ENCODE results near the gene AP5S1. TPM values are rescaled to one million over a fixed set of nuclear protein-coding genes. Genes with fewer than 3 reads are reported as not detected.

The AP5S1 gene
- total RNA-seq = 14.4 and 22.5 TPM in 2 replicates

- DNase-seq (ENCODE audit: low read depth) = no peak
- peak; percentile 87 for TF ChIP-seq CTCF (conservative IDR thresholded peaks at IDR 0.05; ENCODE audit: low read depth, low read length)
- peak within 1 kb of the TSS; percentile 74 for H3K4me3 ChIP-seq (ENCODE audit: low read depth, low read length)
Observed at GRCh38 chr20:3820048-3820900, at the start of gene AP5S1. TSS of gene AP5S1 (plus strand) at chr20:3820547. CDS start at chr20:3822118, 1,571 bp downstream.

- H3K4me3 ChIP-seq (ENCODE audit: low read depth, low read length) = no peak overlapping the region
- TF ChIP-seq CTCF (conservative IDR thresholded peaks at IDR 0.05; ENCODE audit: low read depth, low read length) = no peak
- DNase-seq (ENCODE audit: low read depth) = no peak
Observed at GRCh38 chr20:3771552-3772058, 48.7 kb upstream of the AP5S1 start.

GRCh38 chr20:3775457-3776108 is 44.8 kb upstream of the AP5S1 start:
- DNase-seq (ENCODE audit: low read depth) = no peak
- no peak for TF ChIP-seq CTCF (conservative IDR thresholded peaks at IDR 0.05; ENCODE audit: low read depth, low read length)
- H3K4me3 ChIP-seq (ENCODE audit: low read depth, low read length) = no peak overlapping the region

- H3K4me3 ChIP-seq (ENCODE audit: low read depth, low read length) = peak overlapping the region; percentile 57
- no peak for DNase-seq (ENCODE audit: low read depth)
- TF ChIP-seq CTCF (conservative IDR thresholded peaks at IDR 0.05; ENCODE audit: low read depth, low read length) = no peak
Observed at GRCh38 chr20:3777381-3777715, 43.0 kb upstream of the AP5S1 start.

- peak overlapping the region; percentile 57 for H3K4me3 ChIP-seq (ENCODE audit: low read depth, low read length)
- peak; percentile 2 for TF ChIP-seq CTCF (conservative IDR thresholded peaks at IDR 0.05; ENCODE audit: low read depth, low read length)
- DNase-seq (ENCODE audit: low read depth) = no peak
Observed at GRCh38 chr20:3777716-3778629, 42.4 kb upstream of the AP5S1 start.

- no peak for DNase-seq (ENCODE audit: low read depth)
- no peak for TF ChIP-seq CTCF (conservative IDR thresholded peaks at IDR 0.05; ENCODE audit: low read depth, low read length)
- no peak overlapping the region for H3K4me3 ChIP-seq (ENCODE audit: low read depth, low read length)
Observed at GRCh38 chr20:3778976-3779375, 41.4 kb upstream of the AP5S1 start.
